Esophagus squamous epithelium (tissue), 5 donors: ENCODE data around the gene UBE2D2. TPM values are rescaled to one million over a fixed set of nuclear protein-coding genes. Genes with fewer than 3 reads are reported as not detected.

ENCODE experiments used
- DNase-seq: peaks from one replicate; lab custom pipeline; 2025; lab: John Stamatoyannopoulos, UW
- H3K27ac ChIP-seq, 4 donors: fragments of 200-600 bp; sonication (generic); one replicate each; pipeline ENCODE4 v1.5.1; 2016 to 2019; ENCODE audit warnings: mild to moderate bottlenecking in 1 of 4
- H3K27me3 ChIP-seq, 4 donors: fragments of 200-600 bp; sonication (generic); 1 replicate in 3 of 4; 2 replicates in 1 of 4; pipeline versions ENCODE4 v1.5.1 to v1.6.0; 2017 to 2021; ENCODE audit warnings: antibody characterized with exemption in 1 of 4
- H3K36me3 ChIP-seq, 3 donors: fragments of 200-600 bp; sonication (generic); one replicate each; pipeline ENCODE4 v1.5.1; 2016 to 2019
- H3K4me1 ChIP-seq, 3 donors: fragments of 200-600 bp; sonication (generic); one replicate each; pipeline ENCODE4 v1.5.1; 2017 to 2019
- H3K4me3 ChIP-seq, 4 donors: fragments of 200-600 bp; sonication (generic); 1 replicate in 3 of 4; 2 replicates in 1 of 4; pipeline ENCODE4 v1.5.1; 2016 to 2019; ENCODE audit warnings: mild to moderate bottlenecking in 2 of 4, moderate library complexity in 1 of 4
- H3K9me3 ChIP-seq, 3 donors: fragments of 200-600 bp; sonication (generic); one replicate each; pipeline ENCODE4 v1.5.1; 2016 to 2019
- CTCF ChIP-seq, 6 experiments: fragments of 450-650 bp in 4 of 6; fragments of 200-600 bp in 2 of 6; sonication (generic) in 2 of 6; IDR thresholded peaks; one replicate each; pipeline ENCODE4 v1.5.1; 2016 to 2019; ENCODE audit warnings: antibody characterized with exemption in 6 of 6, mild to moderate bottlenecking in 4 of 6, moderate library complexity in 4 of 6
- POLR2A ChIP-seq, 4 donors: fragments of 450-650 bp; IDR thresholded peaks; one replicate each; pipeline ENCODE4 v1.6.1; 2017; ENCODE audit warnings: antibody characterized with exemption in 4 of 4, mild to moderate bottlenecking in 4 of 4, moderate library complexity in 3 of 4
- WGBS, 2 donors: methylation state at CpG; one replicate each; pipeline ENCODE4 v1.1.5; 2018; 5-methylcytosine and 5-hydroxymethylcytosine counted together
- intact Hi-C: fragments of 100-400 bp; cut with DNase I; formaldehyde crosslinking; loops from one replicate; pipeline ENCODE4 v1.15.0; 2022
- total RNA-seq, 4 donors: library from RNA; depleted of rRNA; stranded (reverse); fragments of >200 nt; gene quantifications; one replicate each; pipeline ENCODE4 v1.1.0, GENCODE V29; 2016
- donor health status: DM: yes; HTN: yes; CAD: no.

The UBE2D2 gene
- total RNA-seq, 4 donors from 2014 or later: 63.7 to 85.4 (median 81.1) TPM

- H3K27ac ChIP-seq: peak overlapping the region in 1 of 4 donors; percentile 17
Measured at GRCh38 chr5:139639619-139640380, 78.7 kb downstream of the UBE2D2 start.

GRCh38 chr5:139640421-139641115 lies 79.4 kb downstream of the UBE2D2 start:
- H3K9me3 ChIP-seq: no peaks in the 10 kb centered on the region
- no peaks in the 10 kb centered on the region for H3K36me3 ChIP-seq
- H3K27ac ChIP-seq: no peak overlapping the region
- intact Hi-C loops: no loop called here
- 84 to 86% methylated on average over 5 to 10 of the region's 13 CpGs for WGBS, 2 donors
- TF ChIP-seq CTCF (IDR thresholded peaks at IDR 0.05): no peak
- TF ChIP-seq POLR2A (IDR thresholded peaks at IDR 0.05): no peak
- no peaks in the 10 kb centered on the region for H3K27me3 ChIP-seq
- no peak for DNase-seq
- peaks cover 45 to 91% (median 51%) of the 10 kb centered on the region in 3 donors for H3K4me1 ChIP-seq
- H3K4me3 ChIP-seq: no peak overlapping the region

More at GRCh38 chr5:139639619-139640380, 78.7 kb downstream of the UBE2D2 start:
- Histone ChIP-seq H3K27me3 (no peaks in the 10 kb centered on the region), H3K4me3 (no peak overlapping the region), H3K4me1 (peaks cover 50 to 91% (median 56%) of the 10 kb centered on the region in 3 donors), H3K9me3 (no peaks in the 10 kb centered on the region), H3K36me3 (no peaks in the 10 kb centered on the region)
- no peak for TF ChIP-seq CTCF (IDR thresholded peaks at IDR 0.05)
- TF ChIP-seq POLR2A (IDR thresholded peaks at IDR 0.05): no peak
- intact Hi-C loops: no loop called here
- 84% methylated on average over 6 of the region's 11 CpGs; no CpG with 5 or more reads in 1 of the 2 donors for WGBS, 2 donors
- no peak for DNase-seq

GRCh38 chr5:139641116-139642080 lies 80.3 kb downstream of the UBE2D2 start:
- no peaks in the 10 kb centered on the region for H3K36me3 ChIP-seq
- no peak for DNase-seq
- H3K4me1 ChIP-seq: peaks cover 37 to 84% (median 43%) of the 10 kb centered on the region in 3 donors
- no peaks in the 10 kb centered on the region for H3K27me3 ChIP-seq
- H3K4me3 ChIP-seq: no peak overlapping the region
- intact Hi-C loops: no loop called here
- H3K27ac ChIP-seq: no peak overlapping the region
- WGBS, 2 donors: 92 to 93% methylated on average over 5 to 6 of the region's 6 CpGs
- H3K9me3 ChIP-seq: no peaks in the 10 kb centered on the region
- no peak for TF ChIP-seq POLR2A (IDR thresholded peaks at IDR 0.05)
- no peak for TF ChIP-seq CTCF (IDR thresholded peaks at IDR 0.05)

GRCh38 chr5:139642213-139642612 lies 81.1 kb downstream of the UBE2D2 start:
- intact Hi-C loops: no loop called here
- H3K4me1 ChIP-seq: peaks cover 29 to 83% (median 39%) of the 10 kb centered on the region in 3 donors
- no peak for DNase-seq
- no peaks in the 10 kb centered on the region for H3K36me3 ChIP-seq
- peak overlapping the region in 1 of 4 donors; percentile 51 for H3K27ac ChIP-seq
- no peaks in the 10 kb centered on the region for H3K27me3 ChIP-seq
- WGBS, 2 donors: 40% methylated on average over 2 of the region's 7 CpGs; no CpG with 5 or more reads in 1 of the 2 donors
- no peaks in the 10 kb centered on the region for H3K9me3 ChIP-seq
- no peak overlapping the region for H3K4me3 ChIP-seq
- TF ChIP-seq POLR2A (IDR thresholded peaks at IDR 0.05): no peak
- TF ChIP-seq CTCF (IDR thresholded peaks at IDR 0.05): no peak
